ENCODE results near the gene MYH8. TPM values are rescaled to one million over a fixed set of nuclear protein-coding genes. Genes with fewer than 3 reads are reported as not detected.

The MYH8 gene
- total RNA-seq, 1 experiment from 2014 or later: not detected

Other genes starting within 250 kb of the MYH8 start
- gene GAS7, start 223.3 kb downstream of the MYH8 start, total RNA-seq (2014; rRNA removed; shearing (Covaris generic); ENCODE audit: low replicate concordance): 0.91 and 8.7 TPM in 2 replicates
- 0.03 TPM in 1 of 2 replicates, not detected in the other for gene MYH13, start 48.9 kb downstream of the MYH8 start, total RNA-seq (2014; rRNA removed; shearing (Covaris generic); ENCODE audit: low replicate concordance)
- gene MYH4, start 47.6 kb upstream of the MYH8 start, total RNA-seq (2014; rRNA removed; shearing (Covaris generic); ENCODE audit: low replicate concordance): not detected in 2 replicates
- not detected in 2 replicates for gene MYH1, start 96.6 kb upstream of the MYH8 start, total RNA-seq (2014; rRNA removed; shearing (Covaris generic); ENCODE audit: low replicate concordance)
- gene MYH2, start 127.7 kb upstream of the MYH8 start, total RNA-seq (2014; rRNA removed; shearing (Covaris generic); ENCODE audit: low replicate concordance): 0.23 and 0.49 TPM in 2 replicates
- gene MYH3, start 235.4 kb upstream of the MYH8 start, total RNA-seq (2014; rRNA removed; shearing (Covaris generic); ENCODE audit: low replicate concordance): 0.02 and 1.2 TPM in 2 replicates

Data from MG63 (cell line).